H9 (cell line): Measurements from ENCODE around the gene TTC7B. TPM values are rescaled to one million over a fixed set of nuclear protein-coding genes. Genes with fewer than 3 reads are reported as not detected.

ENCODE experiments used
- DNase-seq: peaks from one replicate; pipeline ENCODE4 v3.0.0-alpha.2; 2017
- H2AFZ ChIP-seq: one replicate; pipeline ENCODE4 v1.6.1; 2013; ENCODE audit warnings: mild to moderate bottlenecking, low read length, control low read depth, moderate library complexity
- H2AK5ac ChIP-seq: 2 replicates; pipeline ENCODE4 v1.6.1; 2013; ENCODE audit warnings: low read length, control low read depth, mixed read lengths; ENCODE audit not compliant: insufficient read length
- H2BK120ac ChIP-seq: one replicate; pipeline ENCODE4 v1.6.1; 2013; ENCODE audit warnings: low read depth, mild to moderate bottlenecking, low read length, control low read depth, inconsistent platforms; ENCODE audit not compliant: poor library complexity, severe bottlenecking
- H2BK12ac ChIP-seq: 2 replicates; pipeline ENCODE4 v1.6.1; 2013; ENCODE audit warnings: low read length, control low read depth, mixed read lengths, low read depth; ENCODE audit not compliant: insufficient read length
- H2BK15ac ChIP-seq: 2 replicates; pipeline ENCODE4 v1.6.1; 2013; ENCODE audit warnings: low read depth, low read length, control low read depth
- H2BK20ac ChIP-seq: one replicate; pipeline ENCODE4 v1.6.1; 2013; ENCODE audit warnings: low read depth, mild to moderate bottlenecking, low read length, control low read depth, inconsistent platforms; ENCODE audit not compliant: poor library complexity, severe bottlenecking
- H2BK5ac ChIP-seq: 2 replicates; pipeline ENCODE4 v1.6.1; 2013; ENCODE audit warnings: low read length, control low read depth, mixed read lengths; ENCODE audit not compliant: insufficient read length
- H3K14ac ChIP-seq: 2 replicates; pipeline ENCODE4 v1.6.1; 2013; ENCODE audit warnings: low read length, control low read depth; ENCODE audit not compliant: insufficient read depth
- H3K18ac ChIP-seq: 2 replicates; pipeline ENCODE4 v1.6.1; 2013; ENCODE audit warnings: low read depth, mild to moderate bottlenecking, mixed read lengths, low read length, control low read depth; ENCODE audit not compliant: insufficient read length
- H3K23ac ChIP-seq: 2 replicates; pipeline ENCODE4 v1.6.1; 2013; ENCODE audit warnings: low read length, control low read depth, mixed read lengths, low read depth; ENCODE audit not compliant: insufficient read length
- H3K23me2 ChIP-seq: 2 replicates; pipeline ENCODE4 v1.6.1; 2013; ENCODE audit warnings: low read depth, mild to moderate bottlenecking, mixed read lengths, low read length, control low read depth; ENCODE audit not compliant: insufficient read length, poor library complexity, severe bottlenecking
- H3K27ac ChIP-seq: 2 replicates; pipeline ENCODE4 v1.5.1; 2013; ENCODE audit warnings: low read length, control low read depth, mixed read lengths, low read depth; ENCODE audit not compliant: insufficient read length
- H3K27me3 ChIP-seq: 2 replicates; pipeline ENCODE4 v1.6.1; 2013; ENCODE audit warnings: low read length, control low read depth, inconsistent platforms; ENCODE audit not compliant: insufficient read depth
- H3K4ac ChIP-seq: 2 replicates; pipeline ENCODE4 v1.6.1; 2013; ENCODE audit warnings: low read depth, mild to moderate bottlenecking, control low read depth, inconsistent platforms, low read length, moderate library complexity
- H3K4me1 ChIP-seq: 2 replicates; pipeline ENCODE4 v1.6.1; 2013; ENCODE audit warnings: low read length, control low read depth, inconsistent platforms; ENCODE audit not compliant: insufficient read depth
- H3K4me2 ChIP-seq: 2 replicates; pipeline ENCODE4 v1.6.1; 2013; ENCODE audit warnings: low read length, control low read depth, mixed read lengths; ENCODE audit not compliant: insufficient read length, insufficient read depth
- H3K56ac ChIP-seq: 2 replicates; pipeline ENCODE4 v1.6.1; 2013; ENCODE audit warnings: low read depth, mild to moderate bottlenecking, mixed read lengths, low read length, control low read depth; ENCODE audit not compliant: insufficient read length
- H3K79me1 ChIP-seq: 2 replicates; pipeline ENCODE4 v1.6.1; 2013; ENCODE audit warnings: low read depth, mild to moderate bottlenecking, moderate library complexity, low read length, control low read depth, inconsistent platforms; ENCODE audit not compliant: insufficient read depth, poor library complexity, severe bottlenecking
- H3K79me2 ChIP-seq: 2 replicates; pipeline ENCODE4 v1.6.1; 2013; ENCODE audit warnings: low read length, control low read depth, inconsistent platforms; ENCODE audit not compliant: insufficient read depth
- H3K9ac ChIP-seq: 2 replicates; pipeline ENCODE4 v1.6.1; 2013; ENCODE audit warnings: low read length, control low read depth, mixed read lengths; ENCODE audit not compliant: insufficient read length; ENCODE audit errors: extremely low read depth
- H3K9me3 ChIP-seq: one replicate; pipeline ENCODE4 v1.6.1; 2013; ENCODE audit warnings: low read depth, low read length, inconsistent platforms; ENCODE audit not compliant: control insufficient read depth
- H3T11ph ChIP-seq: one replicate; pipeline ENCODE4 v1.6.1; 2013; ENCODE audit warnings: mild to moderate bottlenecking, low read length, control low read depth, inconsistent platforms
- H4K20me1 ChIP-seq: one replicate; pipeline ENCODE4 v1.6.1; 2013; ENCODE audit not compliant: control insufficient read depth, insufficient read length, insufficient read depth
- H4K5ac ChIP-seq: 2 replicates; pipeline ENCODE4 v1.6.1; 2013; ENCODE audit warnings: low read depth, mild to moderate bottlenecking, mixed read lengths, low read length, control low read depth; ENCODE audit not compliant: insufficient read length
- H4K8ac ChIP-seq: replicated peaks from 2 replicates; pipeline ENCODE4 v1.6.1; 2013; ENCODE audit warnings: low read length, control low read depth, mixed read lengths, low read depth; ENCODE audit not compliant: insufficient read length
- H4K91ac ChIP-seq: 2 replicates; pipeline ENCODE4 v1.6.1; 2013; ENCODE audit warnings: low read depth, mild to moderate bottlenecking, moderate library complexity, mixed read lengths, low read length, control low read depth; ENCODE audit not compliant: insufficient read length
- H3K27ac Mint-ChIP-seq, 3 experiments: 2 replicates in 2 of 3; 3 replicates in 1 of 3; pipeline ENCODE4 v1.8.0; 2020 to 2021; ENCODE audit warnings: mixed read lengths in 3 of 3, mild to moderate bottlenecking in 1 of 3, moderate library complexity in 1 of 3
- H3K27me3 Mint-ChIP-seq: 2 replicates; pipeline ENCODE4 v1.8.0; 2021; ENCODE audit warnings: low read depth, mild to moderate bottlenecking, moderate library complexity, mixed read lengths
- H3K36me3 Mint-ChIP-seq, 3 experiments: 2 replicates in 2 of 3; 3 replicates in 1 of 3; pipeline ENCODE4 v1.8.0; 2020 to 2021; ENCODE audit warnings: low read depth in 3 of 3, mixed read lengths in 3 of 3; ENCODE audit not compliant: insufficient read depth in 1 of 3
- H3K4me1 Mint-ChIP-seq, 2 experiments: 2 replicates each; pipeline ENCODE4 v1.8.0; 2020; ENCODE audit warnings: mixed read lengths in 2 of 2
- H3K4me3 Mint-ChIP-seq, 2 experiments: 2 replicates in 1 of 2; 3 replicates in 1 of 2; pipeline ENCODE4 v1.8.0; 2020 to 2021; ENCODE audit warnings: mild to moderate bottlenecking in 2 of 2, mixed read lengths in 2 of 2, moderate library complexity in 1 of 2
- H3K9me3 Mint-ChIP-seq, 2 experiments: 2 replicates in 1 of 2; 3 replicates in 1 of 2; pipeline ENCODE4 v1.8.0; 2020; ENCODE audit warnings: mild to moderate bottlenecking in 2 of 2, mixed read lengths in 2 of 2, moderate library complexity in 1 of 2
- CTCF ChIP-seq: fragments of 200-600 bp; sonication (generic); conservative IDR thresholded peaks from 3 replicates; pipeline ENCODE4 v1.8.0; 2021; ENCODE audit warnings: antibody characterized with exemption, mild to moderate bottlenecking
- WGBS: extraction: QIAGEN DNeasy Blood & Tissue Kit; methylation state at CpG from one replicate; pipeline ENCODE4 v1.1.7; 2013; ENCODE audit warnings: missing lambda C conversion rate, low lambda C conversion rate, mixed read lengths; ENCODE audit not compliant: insufficient read length; ENCODE audit errors: extremely low coverage; 5-methylcytosine and 5-hydroxymethylcytosine counted together
- total RNA-seq: library from RNA; stranded (reverse); gene quantifications from 2 replicates; pipeline ENCODE4 v1.2.1, GENCODE V29; 2021

TTC7B gene
- total RNA-seq, 1 experiment from 2014 or later, result 33.7 TPM

DNA sequence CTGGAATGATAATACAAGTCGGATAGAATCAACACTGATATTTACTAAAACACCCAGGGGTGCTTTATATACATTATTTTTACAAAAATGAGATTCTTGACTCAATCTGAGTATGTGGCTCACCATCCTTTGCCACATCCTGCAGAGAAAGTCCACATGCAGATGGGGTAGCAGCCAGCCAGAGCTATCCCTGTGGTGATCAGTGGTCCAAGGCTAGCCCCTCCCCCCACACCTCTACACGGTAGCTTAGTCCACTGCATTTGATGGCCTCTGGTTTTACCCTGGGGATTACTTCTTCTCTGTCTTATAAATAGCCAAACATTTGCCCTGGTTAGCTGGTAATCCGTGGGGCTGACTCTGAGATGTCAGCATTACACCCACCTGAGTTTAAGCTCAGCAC, 28.1 kb upstream of the TTC7B start:
- no peak overlapping the region for H4K8ac ChIP-seq
- H3T11ph ChIP-seq, result no peak overlapping the region
- H3K14ac ChIP-seq, result no peak overlapping the region
- H3K27me3 Mint-ChIP-seq, result peaks cover under 1% of the 10 kb centered on the region; the same call in 1 of the 2 replicates
- no peak overlapping the region for H3K9ac ChIP-seq
- H3K4me3 Mint-ChIP-seq, result no peak overlapping the region
- no peaks in the 10 kb centered on the region for H3K79me2 ChIP-seq
- H2BK20ac ChIP-seq, result no peak overlapping the region
- H3K56ac ChIP-seq, result no peak overlapping the region
- H3K4ac ChIP-seq, result no peak overlapping the region
- no peak overlapping the region for H2BK5ac ChIP-seq
- no peak overlapping the region for H2BK120ac ChIP-seq
- H3K18ac ChIP-seq, result no peak overlapping the region
- no CpG with 5 or more reads among the region's 3 CpGs for WGBS
- DNase-seq, result no peak
- TF ChIP-seq CTCF, result no peak
- H3K9me3 ChIP-seq, result no peaks in the 10 kb centered on the region
- H3K27me3 ChIP-seq, result no peaks in the 10 kb centered on the region; the same call in 1 of the 2 replicates
- H2BK15ac ChIP-seq, result no peak overlapping the region
- peaks cover under 1 to 1% of the 10 kb centered on the region in 2 experiments; a peak in 2 of 4 replicates for H3K4me1 Mint-ChIP-seq
- no peaks in the 10 kb centered on the region for H3K79me1 ChIP-seq
- no peaks in the 10 kb centered on the region for H3K23me2 ChIP-seq
- H4K5ac ChIP-seq, result no peak overlapping the region
- H4K20me1 ChIP-seq, result no peaks in the 10 kb centered on the region
- no peak overlapping the region for H4K91ac ChIP-seq
- no peak overlapping the region for H2BK12ac ChIP-seq
- no peaks in the 10 kb centered on the region; a peak in 1 of 5 replicates for H3K9me3 Mint-ChIP-seq
- no peak overlapping the region for H2AFZ ChIP-seq
- no peaks in the 10 kb centered on the region; the same call in 1 of the 2 replicates for H3K4me1 ChIP-seq
- H2AK5ac ChIP-seq, result no peak overlapping the region
- no peaks in the 10 kb centered on the region; a peak in 1 of 7 replicates for H3K36me3 Mint-ChIP-seq
- no peak overlapping the region for H3K27ac Mint-ChIP-seq
- H3K27ac ChIP-seq, result no peak overlapping the region
- no peak overlapping the region for H3K4me2 ChIP-seq
- H3K23ac ChIP-seq, result no peak overlapping the region
